Lower leg skin (tissue), 3 donors: ENCODE measurements around the gene GANC.

Experiments used
- POLR2A ChIP-seq, 2 donors: fragments of 450-650 bp; IDR thresholded peaks; one replicate each; pipeline ENCODE4 v1.6.1; 2016 to 2017; ENCODE audit warnings: antibody characterized with exemption in 2 of 2, mild to moderate bottlenecking in 1 of 2, moderate library complexity in 1 of 2
- TF ChIP-seq, protein P1 (sequence below), 3 donors: fragments of 450-650 bp; IDR thresholded peaks; one replicate each; pipeline ENCODE4 v1.5.1; 2016; ENCODE audit warnings: antibody characterized with exemption in 3 of 3, mild to moderate bottlenecking in 3 of 3, moderate library complexity in 2 of 3

DNA sequence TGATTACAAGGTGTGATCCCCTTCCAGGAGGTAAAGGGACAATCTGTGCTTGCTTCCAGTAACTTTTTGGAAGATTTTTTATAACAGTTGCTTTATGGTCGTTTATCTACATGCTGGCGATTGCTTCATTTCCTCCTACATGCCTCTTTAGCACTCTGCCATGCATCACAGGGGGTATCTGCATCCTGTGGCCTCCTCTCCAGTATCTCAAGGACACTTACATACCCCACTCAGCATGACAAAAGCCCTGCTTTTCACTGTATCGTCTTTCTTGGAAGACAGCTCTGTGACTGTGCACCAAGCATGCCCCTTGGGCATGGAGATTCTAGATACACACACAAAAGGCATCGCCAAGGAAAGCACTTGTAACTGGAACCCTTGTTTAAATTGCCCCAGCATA lies 111.6 kb downstream of the GANC start:
- TF ChIP-seq, protein P1, sequence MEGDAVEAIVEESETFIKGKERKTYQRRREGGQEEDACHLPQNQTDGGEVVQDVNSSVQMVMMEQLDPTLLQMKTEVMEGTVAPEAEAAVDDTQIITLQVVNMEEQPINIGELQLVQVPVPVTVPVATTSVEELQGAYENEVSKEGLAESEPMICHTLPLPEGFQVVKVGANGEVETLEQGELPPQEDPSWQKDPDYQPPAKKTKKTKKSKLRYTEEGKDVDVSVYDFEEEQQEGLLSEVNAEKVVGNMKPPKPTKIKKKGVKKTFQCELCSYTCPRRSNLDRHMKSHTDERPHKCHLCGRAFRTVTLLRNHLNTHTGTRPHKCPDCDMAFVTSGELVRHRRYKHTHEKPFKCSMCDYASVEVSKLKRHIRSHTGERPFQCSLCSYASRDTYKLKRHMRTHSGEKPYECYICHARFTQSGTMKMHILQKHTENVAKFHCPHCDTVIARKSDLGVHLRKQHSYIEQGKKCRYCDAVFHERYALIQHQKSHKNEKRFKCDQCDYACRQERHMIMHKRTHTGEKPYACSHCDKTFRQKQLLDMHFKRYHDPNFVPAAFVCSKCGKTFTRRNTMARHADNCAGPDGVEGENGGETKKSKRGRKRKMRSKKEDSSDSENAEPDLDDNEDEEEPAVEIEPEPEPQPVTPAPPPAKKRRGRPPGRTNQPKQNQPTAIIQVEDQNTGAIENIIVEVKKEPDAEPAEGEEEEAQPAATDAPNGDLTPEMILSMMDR (IDR thresholded peaks at IDR 0.05): no peak
- TF ChIP-seq POLR2A (IDR thresholded peaks at IDR 0.05): no peak
